IPS DF 6.9 (cell line): Measurements from ENCODE around the gene FIGLA.

Source experiments
- DNase-seq: peaks from one replicate; pipeline ENCODE4 v3.0.0-alpha.2; 2013; ENCODE audit warnings: low read depth, low spot score
- H3K27ac ChIP-seq: one replicate; pipeline ENCODE4 v1.5.1; 2013; ENCODE audit warnings: low read length, control low read depth
- H3K27me3 ChIP-seq: 2 replicates; pipeline ENCODE4 v1.6.1; 2013; ENCODE audit warnings: mild to moderate bottlenecking, low read length; ENCODE audit not compliant: control insufficient read depth, insufficient read depth
- H3K36me3 ChIP-seq: 2 replicates; pipeline ENCODE4 v1.6.1; 2013; ENCODE audit warnings: low read length; ENCODE audit not compliant: control insufficient read depth, insufficient read depth
- H3K4me1 ChIP-seq: 2 replicates; pipeline ENCODE4 v1.6.1; 2013; ENCODE audit warnings: low read length; ENCODE audit not compliant: control insufficient read depth, insufficient read depth
- H3K4me3 ChIP-seq: 2 replicates; pipeline ENCODE4 v1.5.1; 2013; ENCODE audit warnings: mild to moderate bottlenecking, low read length
- H3K9me3 ChIP-seq: 2 replicates; pipeline ENCODE4 v1.6.1; 2013; ENCODE audit warnings: low read length, inconsistent platforms; ENCODE audit not compliant: control insufficient read depth, insufficient read depth
- WGBS: extraction: QIAGEN DNeasy Blood & Tissue Kit; methylation state at CpG from one replicate; pipeline ENCODE4 v1.1.7; 2013; ENCODE audit warnings: mixed read lengths, missing lambda C conversion rate; ENCODE audit not compliant: insufficient read length, insufficient coverage; 5-methylcytosine and 5-hydroxymethylcytosine counted together

Gene FIGLA

DNA sequence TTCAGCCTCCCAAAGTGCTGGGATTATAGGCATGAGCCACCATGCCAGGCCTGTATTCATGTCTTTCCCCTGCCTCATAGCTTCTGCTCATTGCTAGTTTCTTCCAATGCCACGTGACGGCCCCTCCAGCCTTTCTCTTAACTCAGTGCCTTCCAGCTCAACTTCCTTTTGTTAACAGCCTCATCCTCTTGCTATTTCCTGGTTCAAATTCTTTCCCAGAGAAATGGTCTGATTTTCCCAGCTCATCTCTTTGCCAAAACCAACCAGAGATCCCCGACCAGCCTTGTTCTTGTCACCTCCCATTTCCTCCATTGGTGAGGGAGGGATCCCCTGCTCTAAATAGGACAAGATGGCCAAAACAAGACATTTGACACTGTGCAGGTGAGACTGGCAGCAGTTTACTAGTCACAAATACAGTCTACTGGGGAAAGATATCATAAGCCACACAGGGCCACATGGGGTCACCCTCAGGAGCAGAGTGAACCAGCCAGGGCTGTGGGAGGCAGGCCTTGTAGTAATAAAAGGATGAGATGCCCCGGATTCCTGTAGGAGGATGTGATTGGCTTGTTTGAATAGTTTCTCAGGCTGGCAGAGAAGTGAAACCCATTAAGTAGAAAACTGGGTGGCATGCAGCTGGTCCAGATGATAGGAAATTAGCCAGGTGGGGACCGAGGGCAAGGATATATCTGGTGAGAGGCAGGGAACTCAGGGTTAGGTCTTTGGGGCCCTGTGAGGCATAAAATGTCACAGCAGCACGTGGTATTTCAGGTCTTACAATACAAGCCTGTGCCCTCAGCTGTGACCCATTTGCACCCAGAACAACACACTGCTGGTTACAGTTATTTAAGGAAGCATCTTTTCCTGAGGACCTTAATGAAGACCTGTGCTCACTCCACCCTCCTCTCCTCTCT is 38.7 kb upstream of the FIGLA start:
- Histone ChIP-seq H3K27me3 (no peaks in the 10 kb centered on the region), H3K9me3 (no peaks in the 10 kb centered on the region), H3K27ac (no peak overlapping the region), H3K4me3 (no peak overlapping the region), H3K36me3 (no peaks in the 10 kb centered on the region), H3K4me1 (peaks cover 2% of the 10 kb centered on the region; the same call in 1 of the 2 replicates)
- WGBS, result no CpG with 5 or more reads among the region's 6 CpGs
- DNase-seq, result no peak

- WGBS, result no CpG with 5 or more reads among the region's 5 CpGs
- no peak for DNase-seq
- no peaks in the 10 kb centered on the region for H3K9me3 ChIP-seq
- H3K27me3 ChIP-seq, result no peaks in the 10 kb centered on the region
- no peak overlapping the region for H3K27ac ChIP-seq
- H3K4me3 ChIP-seq, result no peak overlapping the region
- no peaks in the 10 kb centered on the region for H3K36me3 ChIP-seq
- peaks cover 2% of the 10 kb centered on the region; the same call in 1 of the 2 replicates for H3K4me1 ChIP-seq
Observed at GRCh38 chr2:70828115-70828514, 37.7 kb upstream of the FIGLA start.

- no CpG with 5 or more reads among the region's 5 CpGs for WGBS
- H3K36me3 ChIP-seq, result no peaks in the 10 kb centered on the region
- H3K4me1 ChIP-seq, result peaks cover 2% of the 10 kb centered on the region; the same call in 1 of the 2 replicates
- no peak for DNase-seq
- no peaks in the 10 kb centered on the region for H3K9me3 ChIP-seq
- no peak overlapping the region for H3K27ac ChIP-seq
- no peaks in the 10 kb centered on the region for H3K27me3 ChIP-seq
- no peak overlapping the region for H3K4me3 ChIP-seq
Observed at GRCh38 chr2:70827388-70827787, 36.9 kb upstream of the FIGLA start.

- no peaks in the 10 kb centered on the region for H3K9me3 ChIP-seq
- no peaks in the 10 kb centered on the region for H3K27me3 ChIP-seq
- H3K27ac ChIP-seq, result no peak overlapping the region
- peaks cover 2% of the 10 kb centered on the region; the same call in 1 of the 2 replicates for H3K4me1 ChIP-seq
- no peak overlapping the region for H3K4me3 ChIP-seq
- no peaks in the 10 kb centered on the region for H3K36me3 ChIP-seq
- DNase-seq, result no peak
- no CpG with 5 or more reads among the region's 4 CpGs for WGBS
Observed at GRCh38 chr2:70826696-70827350, 36.4 kb upstream of the FIGLA start.

DNA sequence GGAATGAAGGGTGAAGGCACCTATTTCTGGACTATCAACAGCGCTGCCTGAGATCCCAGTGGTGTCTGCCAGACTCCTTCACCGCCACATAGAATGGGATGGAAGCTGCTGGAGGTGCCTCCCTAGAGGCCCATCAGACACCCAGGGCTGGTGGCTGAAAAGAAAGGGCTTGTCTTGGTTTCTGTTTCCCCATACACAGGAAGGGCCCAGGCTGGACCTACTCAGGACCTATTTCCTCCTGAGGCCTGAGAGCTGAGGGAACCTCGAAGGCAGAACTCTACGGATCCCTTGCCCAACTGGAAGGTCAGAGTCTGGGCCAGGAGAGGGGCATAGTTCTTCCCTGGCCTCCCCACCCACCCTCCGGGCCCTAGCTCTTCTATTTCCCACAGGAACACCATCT is 32.8 kb upstream of the FIGLA start:
- H3K9me3 ChIP-seq, result no peaks in the 10 kb centered on the region
- WGBS, result no CpG with 5 or more reads among the region's 5 CpGs
- no peak overlapping the region for H3K27ac ChIP-seq
- no peaks in the 10 kb centered on the region for H3K36me3 ChIP-seq
- H3K4me3 ChIP-seq, result no peak overlapping the region
- DNase-seq, result no peak
- H3K27me3 ChIP-seq, result no peaks in the 10 kb centered on the region
- H3K4me1 ChIP-seq, result peaks cover 2% of the 10 kb centered on the region; the same call in 1 of the 2 replicates

DNA sequence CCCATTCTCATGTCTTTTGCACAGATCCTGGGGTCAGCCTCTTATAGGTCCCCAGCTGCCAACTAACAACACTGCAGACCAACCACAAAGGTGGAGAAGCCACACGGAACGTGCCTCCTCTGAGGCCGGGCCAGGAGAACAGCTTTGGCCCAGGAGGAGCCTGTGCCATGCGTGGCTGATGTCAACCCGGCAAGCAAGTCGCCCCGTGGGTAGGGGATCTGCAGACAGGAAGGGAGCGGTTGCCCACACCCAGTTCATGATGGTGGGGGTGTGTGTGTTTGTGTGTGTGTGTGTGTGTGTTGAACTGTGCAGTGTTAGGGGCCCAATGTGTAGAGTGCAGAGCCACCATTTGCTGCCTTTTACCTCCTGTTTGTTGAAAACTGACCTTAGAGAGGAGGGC is 32.4 kb upstream of the FIGLA start:
- H3K27me3 ChIP-seq, result no peaks in the 10 kb centered on the region

DNA sequence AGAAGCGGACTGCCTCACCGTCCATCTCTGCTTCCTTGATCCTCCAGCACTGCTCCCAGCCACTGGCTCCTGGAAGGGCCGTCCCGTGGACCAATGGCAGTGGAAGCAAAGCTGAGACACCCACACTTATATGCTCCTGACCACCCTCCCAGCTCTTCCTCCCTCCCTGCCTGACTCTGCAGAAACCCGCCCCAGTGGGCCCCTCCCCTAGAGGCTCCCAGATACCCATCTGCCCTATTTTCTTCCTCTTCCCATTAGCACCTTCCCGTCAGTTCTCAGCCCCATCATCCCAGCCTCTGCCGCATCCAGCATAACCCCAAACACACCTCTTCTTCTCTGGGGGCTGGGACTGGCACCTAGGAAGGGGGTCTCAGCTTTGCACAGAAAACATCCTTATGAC is 30.1 kb upstream of the FIGLA start, which contains the start of gene CLEC4F:
TSS of gene CLEC4F (minus strand) at position 101 of the 400 bp plus-strand sequence. CDS start at position 25, 76 bp downstream.
- H3K4me3 ChIP-seq, result no peak within 1 kb of the TSS
- DNase-seq, result no peak
- H3K27me3 ChIP-seq, result no peaks in the 10 kb centered on the region
- no CpG with 5 or more reads among the region's 7 CpGs for WGBS
- H3K9me3 ChIP-seq, result no peaks in the 10 kb centered on the region
- no peak within 1 kb of the TSS for H3K27ac ChIP-seq
- no peaks in the 10 kb centered on the region for H3K4me1 ChIP-seq
- H3K36me3 ChIP-seq, result no peaks in the 10 kb centered on the region

More for the DNA sequence above, 32.4 kb upstream of the FIGLA start:
- Histone ChIP-seq H3K27ac (no peak overlapping the region), H3K4me3 (no peak overlapping the region), H3K36me3 (no peaks in the 10 kb centered on the region), H3K4me1 (no peaks in the 10 kb centered on the region), H3K9me3 (no peaks in the 10 kb centered on the region)
- no peak for DNase-seq
- WGBS, result no CpG with 5 or more reads among the region's 8 CpGs

DNA sequence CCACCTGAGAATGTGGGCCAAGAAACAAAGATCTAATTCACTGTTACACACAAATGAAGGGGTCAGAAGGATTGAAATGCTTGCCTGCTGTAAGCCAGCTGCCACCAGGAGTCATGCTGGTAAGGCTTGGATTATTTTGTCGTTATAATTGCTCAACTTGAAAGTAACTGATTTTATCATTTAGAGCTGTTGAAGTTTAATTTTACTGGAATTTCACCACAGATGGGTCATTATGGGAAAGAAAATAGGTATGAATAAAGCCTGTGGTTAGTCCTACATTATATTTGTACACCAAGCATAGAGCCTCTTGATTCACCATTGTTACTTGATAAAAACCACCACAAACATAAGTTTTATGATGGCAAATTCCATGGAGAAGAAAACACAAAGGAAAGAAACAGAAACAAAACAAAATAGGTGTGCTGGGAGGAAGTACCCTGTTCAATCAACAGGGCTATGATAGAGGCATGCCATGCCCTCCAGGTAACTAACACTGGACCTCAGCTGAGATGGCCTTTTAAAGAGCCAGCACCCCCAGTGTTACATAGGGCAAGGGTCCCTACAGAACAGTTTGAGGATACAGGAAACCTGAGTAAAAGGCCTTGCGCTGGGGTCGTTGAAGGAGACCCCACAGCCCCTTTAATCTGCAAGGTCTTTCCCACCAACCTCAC is 27.0 kb upstream of the FIGLA start:
- no peaks in the 10 kb centered on the region for H3K9me3 ChIP-seq
- H3K27ac ChIP-seq, result no peak overlapping the region
- no CpG with 5 or more reads among the region's 3 CpGs for WGBS
- DNase-seq, result no peak
- H3K36me3 ChIP-seq, result no peaks in the 10 kb centered on the region
- H3K27me3 ChIP-seq, result peaks cover 2% of the 10 kb centered on the region; the same call in 1 of the 2 replicates
- H3K4me3 ChIP-seq, result no peak overlapping the region
- H3K4me1 ChIP-seq, result no peaks in the 10 kb centered on the region

DNA sequence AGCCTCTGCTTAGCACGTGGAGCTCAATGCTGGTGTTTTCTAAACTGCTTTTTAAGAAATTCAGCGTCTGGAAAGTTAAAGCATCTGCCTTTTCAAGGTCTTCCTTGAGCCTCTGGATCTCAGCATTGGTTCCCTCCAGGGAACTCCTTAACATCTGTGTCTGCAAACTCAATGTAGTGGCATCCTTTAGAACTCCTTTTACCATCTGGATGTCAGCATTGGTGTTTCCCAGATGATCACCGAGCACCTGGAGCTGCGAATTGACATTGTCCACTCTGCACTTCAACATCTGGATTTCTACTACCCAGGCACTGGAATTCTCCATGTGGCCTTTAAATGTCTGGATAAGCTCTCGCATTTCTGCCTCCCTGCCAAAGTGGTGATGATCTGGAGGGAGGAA is 26.3 kb upstream of the FIGLA start:
- H3K4me3 ChIP-seq, result no peak overlapping the region
- WGBS, result no CpG with 5 or more reads among the region's 5 CpGs
- peaks cover 2% of the 10 kb centered on the region; the same call in 1 of the 2 replicates for H3K27me3 ChIP-seq
- H3K4me1 ChIP-seq, result no peaks in the 10 kb centered on the region
- H3K9me3 ChIP-seq, result no peaks in the 10 kb centered on the region
- no peak overlapping the region for H3K27ac ChIP-seq
- no peak for DNase-seq
- no peaks in the 10 kb centered on the region for H3K36me3 ChIP-seq
